HFF-Myc (cell line): ENCODE results near the gene INCA1.

ENCODE experiments used
- DNase-seq: peaks from one replicate; pipeline ENCODE4 v3.0.0-alpha.2; 2011; ENCODE audit warnings: low read depth; ENCODE audit errors: extremely low read depth
- H3K4me3 ChIP-seq: replicated peaks from 2 replicates; pipeline ENCODE4 v1.5.1; 2011; ENCODE audit warnings: low read depth, mild to moderate bottlenecking, control low read depth, low read length
- TF ChIP-seq, protein P1 (sequence below): IDR thresholded peaks from 2 replicates; pipeline ENCODE4 v1.5.1; 2012; ENCODE audit warnings: mild to moderate bottlenecking, low read depth, low read length, control low read depth; ENCODE audit errors: missing control alignments

The INCA1 gene

DNA sequence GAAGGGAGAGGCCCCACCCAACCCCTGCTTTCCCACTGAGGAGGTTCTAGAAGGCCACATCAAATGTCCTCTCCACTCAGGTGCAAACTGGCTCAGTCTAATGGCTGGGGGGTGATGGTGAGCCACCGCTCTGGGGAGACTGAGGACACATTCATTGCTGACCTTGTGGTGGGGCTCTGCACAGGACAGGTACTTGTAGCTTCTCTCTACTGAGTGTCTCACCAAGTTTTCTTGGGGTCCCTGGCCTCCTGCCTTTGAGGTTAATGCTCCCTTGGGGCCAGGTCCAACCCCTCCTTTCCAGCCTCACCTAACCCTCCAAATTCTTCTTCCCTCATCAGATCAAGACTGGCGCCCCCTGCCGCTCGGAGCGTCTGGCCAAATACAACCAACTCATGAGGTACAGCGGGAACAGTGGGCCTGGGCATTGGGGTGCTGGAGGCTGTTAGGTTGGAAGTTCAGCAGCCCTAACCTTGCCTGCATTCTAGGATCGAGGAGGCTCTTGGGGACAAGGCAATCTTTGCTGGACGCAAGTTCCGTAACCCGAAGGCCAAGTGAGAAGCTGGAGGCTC lies 40.7 kb downstream of the INCA1 start:
- no peak for DNase-seq
- no peak overlapping the region for H3K4me3 ChIP-seq
- TF ChIP-seq, protein P1, sequence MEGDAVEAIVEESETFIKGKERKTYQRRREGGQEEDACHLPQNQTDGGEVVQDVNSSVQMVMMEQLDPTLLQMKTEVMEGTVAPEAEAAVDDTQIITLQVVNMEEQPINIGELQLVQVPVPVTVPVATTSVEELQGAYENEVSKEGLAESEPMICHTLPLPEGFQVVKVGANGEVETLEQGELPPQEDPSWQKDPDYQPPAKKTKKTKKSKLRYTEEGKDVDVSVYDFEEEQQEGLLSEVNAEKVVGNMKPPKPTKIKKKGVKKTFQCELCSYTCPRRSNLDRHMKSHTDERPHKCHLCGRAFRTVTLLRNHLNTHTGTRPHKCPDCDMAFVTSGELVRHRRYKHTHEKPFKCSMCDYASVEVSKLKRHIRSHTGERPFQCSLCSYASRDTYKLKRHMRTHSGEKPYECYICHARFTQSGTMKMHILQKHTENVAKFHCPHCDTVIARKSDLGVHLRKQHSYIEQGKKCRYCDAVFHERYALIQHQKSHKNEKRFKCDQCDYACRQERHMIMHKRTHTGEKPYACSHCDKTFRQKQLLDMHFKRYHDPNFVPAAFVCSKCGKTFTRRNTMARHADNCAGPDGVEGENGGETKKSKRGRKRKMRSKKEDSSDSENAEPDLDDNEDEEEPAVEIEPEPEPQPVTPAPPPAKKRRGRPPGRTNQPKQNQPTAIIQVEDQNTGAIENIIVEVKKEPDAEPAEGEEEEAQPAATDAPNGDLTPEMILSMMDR, result peak; percentile 22

GRCh38 chr17:4955091-4955490 lies 42.2 kb downstream of the INCA1 start:
- TF ChIP-seq, protein P1, result no peak
- H3K4me3 ChIP-seq, result no peak overlapping the region
- DNase-seq, result no peak

GRCh38 chr17:4953451-4953961 lies 43.8 kb downstream of the INCA1 start:
- TF ChIP-seq, protein P1, result no peak
- DNase-seq, result no peak
- H3K4me3 ChIP-seq, result no peak overlapping the region

- TF ChIP-seq, protein P1, result no peak
- no peak overlapping the region for H3K4me3 ChIP-seq
- no peak for DNase-seq
Observed at GRCh38 chr17:4951486-4951885, 45.8 kb downstream of the INCA1 start.

DNA sequence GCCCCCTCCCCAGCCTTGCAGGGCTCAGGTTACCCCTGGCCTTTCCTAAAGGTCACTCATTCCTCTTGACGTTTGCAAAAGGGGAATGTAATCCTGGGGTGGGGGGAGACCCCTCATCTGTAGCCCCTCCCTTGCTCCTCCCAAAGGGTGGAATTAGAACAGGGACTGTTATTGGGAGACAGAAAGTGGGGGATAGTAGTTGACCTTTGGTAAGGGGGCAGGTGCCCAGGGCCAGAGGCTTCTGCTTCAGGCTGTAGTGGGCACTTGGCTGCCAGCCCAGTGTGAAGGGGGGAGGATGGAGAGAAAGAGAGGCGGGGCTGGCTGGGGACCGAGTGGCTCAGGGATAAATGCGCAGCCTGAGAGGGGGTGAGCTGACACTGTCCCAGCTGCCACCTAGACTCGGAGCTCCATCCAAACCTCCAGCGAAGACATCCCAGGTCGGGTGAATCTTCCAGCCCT lies 46.5 kb downstream of the INCA1 start, which contains the start of gene ENO3:
Gene ENO3, plus strand, starts transcription at position 374 of the 459 bp plus-strand sequence. CDS start 711 bp downstream, outside the sequence.
- no peak for DNase-seq
- H3K4me3 ChIP-seq, result peak within 1 kb of the TSS; percentile 97
- TF ChIP-seq, protein P1, result no peak

DNA sequence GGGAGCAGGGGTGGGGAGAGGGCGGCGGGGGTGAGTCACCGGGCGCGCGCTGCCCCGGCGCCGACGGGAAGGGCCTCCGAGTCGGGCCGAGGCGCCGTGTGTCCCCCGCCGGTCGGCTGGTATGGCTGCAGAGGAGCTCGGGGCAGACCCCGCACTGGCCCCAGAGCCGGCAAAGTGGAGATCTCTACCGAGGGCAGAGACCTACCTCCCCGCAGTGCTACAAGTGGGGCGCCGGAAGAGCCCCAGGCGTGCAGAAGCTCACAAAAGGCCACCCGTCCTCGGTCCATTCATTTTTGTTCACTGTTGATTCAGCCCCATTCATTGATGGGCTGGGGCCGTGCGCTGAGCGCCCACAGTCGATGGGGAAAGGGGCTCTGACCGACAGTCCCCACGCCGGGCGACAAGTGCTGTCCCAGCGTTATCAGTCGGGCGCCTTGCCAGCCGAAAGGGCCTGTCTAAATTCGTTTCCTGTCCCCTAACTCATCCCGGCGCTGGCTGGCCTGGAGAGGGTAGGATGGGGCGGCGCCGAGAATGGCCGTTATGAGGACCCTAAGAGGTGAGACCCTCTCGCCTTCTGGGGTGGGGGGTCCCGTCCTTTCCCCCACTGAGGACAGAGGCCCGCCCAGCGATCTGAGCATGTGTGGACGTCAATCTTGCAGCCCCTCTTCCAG lies 47.1 kb downstream of the INCA1 start:
- TF ChIP-seq, protein P1, result no peak
- peak overlapping the region; percentile 97 for H3K4me3 ChIP-seq
- no peak for DNase-seq
